Measurements from ENCODE around the gene PLCB4. TPM values are rescaled to one million over a fixed set of nuclear protein-coding genes. Genes with fewer than 3 reads are reported as not detected.

PLCB4 gene
- total RNA-seq, 2 experiments from 2014 or later: not detected

- TF ChIP-seq CTCF (conservative IDR thresholded peaks at IDR 0.05; ENCODE audit: low read length) (no peak), EZH2phosphoT487 (IDR thresholded peaks at IDR 0.05; ENCODE audit: borderline replicate concordance, low read depth, low read length) (no peak)
- peaks cover 5% of the 10 kb centered on the region for H3K4me1 ChIP-seq (ENCODE audit: insufficient read depth, low read length, poor library complexity, severe bottlenecking)
- no peak overlapping the region for H3K4me2 ChIP-seq (ENCODE audit: low read length)
- no peak overlapping the region for H2AFZ ChIP-seq (ENCODE audit: low read length)
- ChIA-PET CTCF (ENCODE audit: unreplicated experiment) (no interaction called here), POLR2A (no interaction called here)
- DNase-seq (ENCODE audit: low spot score): no peak
- H3K9me2 ChIP-seq (ENCODE audit: insufficient read depth, low read length): no peaks in the 10 kb centered on the region
- H4K20me1 ChIP-seq (ENCODE audit: insufficient read depth, low read length): no peaks in the 10 kb centered on the region
- intact Hi-C loops (cut with micrococcal nuclease; ENCODE audit: unreplicated experiment): no loop called here
- no peak overlapping the region for H3K27ac ChIP-seq (ENCODE audit: low read depth, low read length, poor library complexity, severe bottlenecking)
- no peaks in the 10 kb centered on the region for H3K79me2 ChIP-seq (ENCODE audit: insufficient read depth, low read depth, low read length)
- BruUV-seq (replicated peaks): no TSS peak
- no peaks in the 10 kb centered on the region for H3K9me3 ChIP-seq (ENCODE audit: low read length)
- no peak overlapping the region for H3K4me3 ChIP-seq (ENCODE audit: low read depth, low read length, poor library complexity, severe bottlenecking)
- no peaks in the 10 kb centered on the region for H3K36me3 ChIP-seq (ENCODE audit: insufficient read depth, low read length)
These were observed 439.4 kb downstream of the PLCB4 start for GRCh38 chr20:9508240-9508661.

- Histone ChIP-seq H3K4me2 (ENCODE audit: low read length) (no peak overlapping the region), H3K36me3 (ENCODE audit: insufficient read depth, low read length) (no peaks in the 10 kb centered on the region), H3K9me3 (ENCODE audit: low read length) (no peaks in the 10 kb centered on the region), H3K4me1 (ENCODE audit: insufficient read depth, low read length, poor library complexity, severe bottlenecking) (peaks cover 5% of the 10 kb centered on the region), H3K27ac (ENCODE audit: low read depth, low read length, poor library complexity, severe bottlenecking) (no peak overlapping the region), H4K20me1 (ENCODE audit: insufficient read depth, low read length) (no peaks in the 10 kb centered on the region), H3K4me3 (ENCODE audit: low read depth, low read length, poor library complexity, severe bottlenecking) (no peak overlapping the region), H3K9me2 (ENCODE audit: insufficient read depth, low read length) (no peaks in the 10 kb centered on the region), H3K79me2 (ENCODE audit: insufficient read depth, low read depth, low read length) (no peaks in the 10 kb centered on the region), H2AFZ (ENCODE audit: low read length) (no peak overlapping the region)
- ChIA-PET POLR2A (no interaction called here), CTCF (ENCODE audit: unreplicated experiment) (no interaction called here)
- intact Hi-C loops (cut with micrococcal nuclease; ENCODE audit: unreplicated experiment): no loop called here
- DNase-seq (ENCODE audit: low spot score): no peak
- TF ChIP-seq CTCF (conservative IDR thresholded peaks at IDR 0.05; ENCODE audit: low read length): no peak
- no peak for TF ChIP-seq EZH2phosphoT487 (IDR thresholded peaks at IDR 0.05; ENCODE audit: borderline replicate concordance, low read depth, low read length)
- BruUV-seq (replicated peaks): no TSS peak
These were observed 439.9 kb downstream of the PLCB4 start for GRCh38 chr20:9508696-9509178.

GRCh38 chr20:9509246-9509645 lies 440.4 kb downstream of the PLCB4 start:
- intact Hi-C loops (cut with micrococcal nuclease; ENCODE audit: unreplicated experiment): no loop called here
- no peaks in the 10 kb centered on the region for H3K9me2 ChIP-seq (ENCODE audit: insufficient read depth, low read length)
- H3K4me1 ChIP-seq (ENCODE audit: insufficient read depth, low read length, poor library complexity, severe bottlenecking): peaks cover 5% of the 10 kb centered on the region
- H3K36me3 ChIP-seq (ENCODE audit: insufficient read depth, low read length): no peaks in the 10 kb centered on the region
- no peaks in the 10 kb centered on the region for H4K20me1 ChIP-seq (ENCODE audit: insufficient read depth, low read length)
- CTCF ChIA-PET (ENCODE audit: unreplicated experiment): no interaction called here
- POLR2A ChIA-PET: no interaction called here
- H3K79me2 ChIP-seq (ENCODE audit: insufficient read depth, low read depth, low read length): no peaks in the 10 kb centered on the region
- no peak for TF ChIP-seq EZH2phosphoT487 (IDR thresholded peaks at IDR 0.05; ENCODE audit: borderline replicate concordance, low read depth, low read length)
- TF ChIP-seq CTCF (conservative IDR thresholded peaks at IDR 0.05; ENCODE audit: low read length): no peak
- BruUV-seq (replicated peaks): no TSS peak
- H3K4me2 ChIP-seq (ENCODE audit: low read length): no peak overlapping the region
- no peak overlapping the region for H2AFZ ChIP-seq (ENCODE audit: low read length)
- no peaks in the 10 kb centered on the region for H3K9me3 ChIP-seq (ENCODE audit: low read length)
- DNase-seq (ENCODE audit: low spot score): no peak
- no peak overlapping the region for H3K27ac ChIP-seq (ENCODE audit: low read depth, low read length, poor library complexity, severe bottlenecking)
- H3K4me3 ChIP-seq (ENCODE audit: low read depth, low read length, poor library complexity, severe bottlenecking): no peak overlapping the region

Data from OCI-LY7 (cell line).